NCI-H2196 treated with DMSO at 0.1 percent for 48 hours (cell line): ENCODE data around the gene SEC16B.

Source experiments
- DNase-seq: peaks from one replicate; lab custom pipeline; 2025; ENCODE audit not compliant: unreplicated experiment; lab: John Stamatoyannopoulos, UW

Gene SEC16B

DNA sequence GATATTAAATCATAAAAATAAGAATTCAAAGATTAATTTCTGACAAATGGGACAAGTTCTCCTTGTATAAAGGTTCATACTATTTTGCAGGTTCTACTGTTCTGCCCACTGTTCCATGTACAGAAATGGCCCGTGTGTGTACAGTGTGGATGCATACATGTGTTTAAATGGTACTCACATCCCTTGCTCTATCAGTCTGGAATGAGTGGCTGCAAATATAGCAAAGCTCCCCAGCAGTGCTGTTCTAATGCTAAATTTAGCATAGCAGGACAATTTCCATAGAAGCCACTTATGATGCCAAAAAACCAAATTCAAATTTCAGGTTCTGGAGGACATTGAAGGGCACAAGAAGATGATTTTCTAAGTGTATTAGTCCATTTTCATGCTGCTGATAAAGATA is 9.4 kb upstream of the SEC16B start:
- DNase-seq: no peak

DNA sequence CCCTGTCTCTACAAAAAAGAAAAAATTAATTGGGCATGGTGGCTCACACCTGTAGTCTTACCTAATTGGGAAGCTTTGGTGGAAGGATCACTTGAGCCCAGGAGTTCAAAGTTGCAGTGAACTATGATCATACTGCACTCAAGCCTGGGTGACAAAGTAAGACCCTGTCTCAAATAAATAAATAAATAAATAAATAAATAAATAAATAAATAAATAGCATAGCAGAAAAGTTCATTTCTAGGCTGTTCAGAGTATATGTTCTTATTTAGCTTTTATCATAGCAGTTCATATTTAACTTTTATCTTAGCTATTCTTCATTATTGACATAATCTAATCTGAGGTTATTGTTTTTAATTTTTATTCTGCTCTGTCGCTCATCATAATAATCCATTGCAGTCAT is 8.7 kb upstream of the SEC16B start:
- DNase-seq: no peak

DNA sequence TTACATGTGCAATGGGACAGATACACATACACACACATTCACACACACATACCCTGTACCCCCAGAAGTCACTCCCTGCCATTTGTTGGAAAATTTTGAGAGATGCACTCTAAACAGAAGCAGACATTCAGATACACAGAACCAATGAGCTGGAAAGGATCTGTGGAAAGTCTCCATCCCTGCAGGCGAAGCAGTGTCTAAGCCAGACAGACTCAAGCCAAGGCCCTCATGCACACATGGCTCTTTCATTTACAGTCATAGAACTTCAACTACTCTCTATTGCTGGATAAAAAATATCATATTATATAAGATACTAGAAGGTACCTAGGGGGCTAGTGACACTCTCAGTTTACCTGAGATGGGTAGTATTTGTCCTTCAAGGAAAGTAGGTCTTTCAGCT is 7.3 kb upstream of the SEC16B start:
- DNase-seq: no peak

GRCh38 chr1:177976596-177976995 is 6.7 kb upstream of the SEC16B start:
- no peak for DNase-seq

- DNase-seq: no peak
These were observed 6.0 kb upstream of the SEC16B start for GRCh38 chr1:177975588-177976495.

DNA sequence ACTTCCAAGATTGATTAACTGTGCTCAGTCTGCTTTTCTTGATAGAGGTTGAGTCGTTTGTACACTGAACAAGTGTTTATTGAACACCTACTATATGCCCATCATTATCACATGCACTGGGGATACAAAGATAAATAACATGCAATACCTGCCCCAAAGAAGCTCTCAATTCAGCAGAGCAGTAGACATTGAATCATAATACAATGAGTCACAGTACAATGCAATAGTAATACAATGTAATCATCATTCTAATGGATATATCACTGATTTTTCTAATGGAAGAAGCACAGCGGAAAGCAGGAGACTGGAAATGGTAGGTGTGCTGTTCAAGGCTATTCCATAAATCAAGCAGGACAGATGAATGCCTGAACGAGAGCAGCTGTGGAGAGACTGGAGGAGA is 3.7 kb upstream of the SEC16B start:
- DNase-seq: no peak

DNA sequence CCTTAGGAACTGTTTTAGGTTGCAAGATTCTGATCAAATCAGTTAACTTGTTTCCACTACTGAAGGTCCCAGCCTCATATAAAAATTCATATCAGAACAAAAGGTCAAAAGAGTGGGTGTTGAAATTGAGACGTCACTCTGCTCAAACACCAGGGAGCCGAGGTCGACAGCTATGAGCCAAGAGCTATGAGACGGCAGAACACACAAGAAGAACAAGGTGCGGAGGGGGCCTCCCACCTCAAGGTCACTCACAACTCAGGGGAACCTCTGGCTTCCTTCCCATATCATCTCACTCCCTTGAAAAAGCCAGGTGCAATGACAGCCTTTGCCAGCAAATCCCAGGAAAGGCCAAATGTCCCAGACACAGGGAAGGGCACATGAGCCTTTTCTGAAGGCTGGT is 749 bp downstream of the SEC16B start:
- no peak for DNase-seq

DNA sequence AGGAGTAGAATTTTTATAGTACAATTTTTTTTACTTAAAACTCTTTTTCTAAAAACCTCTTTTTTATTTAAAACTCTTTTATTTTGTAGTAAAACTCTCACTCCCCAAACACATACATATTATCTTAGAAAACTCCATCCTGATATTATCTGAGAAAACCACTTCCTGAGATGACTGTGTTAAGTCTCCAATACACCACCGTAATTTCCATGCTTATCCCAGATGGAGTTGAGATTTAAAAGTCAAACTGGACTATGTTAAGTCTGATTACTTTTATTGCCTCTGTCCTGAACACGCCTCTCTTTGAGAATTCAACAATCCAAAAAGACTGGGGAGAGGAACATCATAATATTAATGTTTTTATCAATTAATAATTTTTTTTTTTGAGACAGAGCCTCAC is 3.7 kb downstream of the SEC16B start:
- DNase-seq: no peak

GRCh38 chr1:177965293-177965692 is 4.6 kb downstream of the SEC16B start:
- DNase-seq: no peak

- DNase-seq: no peak
These were observed 5.5 kb downstream of the SEC16B start for GRCh38 chr1:177964336-177964735.

DNA sequence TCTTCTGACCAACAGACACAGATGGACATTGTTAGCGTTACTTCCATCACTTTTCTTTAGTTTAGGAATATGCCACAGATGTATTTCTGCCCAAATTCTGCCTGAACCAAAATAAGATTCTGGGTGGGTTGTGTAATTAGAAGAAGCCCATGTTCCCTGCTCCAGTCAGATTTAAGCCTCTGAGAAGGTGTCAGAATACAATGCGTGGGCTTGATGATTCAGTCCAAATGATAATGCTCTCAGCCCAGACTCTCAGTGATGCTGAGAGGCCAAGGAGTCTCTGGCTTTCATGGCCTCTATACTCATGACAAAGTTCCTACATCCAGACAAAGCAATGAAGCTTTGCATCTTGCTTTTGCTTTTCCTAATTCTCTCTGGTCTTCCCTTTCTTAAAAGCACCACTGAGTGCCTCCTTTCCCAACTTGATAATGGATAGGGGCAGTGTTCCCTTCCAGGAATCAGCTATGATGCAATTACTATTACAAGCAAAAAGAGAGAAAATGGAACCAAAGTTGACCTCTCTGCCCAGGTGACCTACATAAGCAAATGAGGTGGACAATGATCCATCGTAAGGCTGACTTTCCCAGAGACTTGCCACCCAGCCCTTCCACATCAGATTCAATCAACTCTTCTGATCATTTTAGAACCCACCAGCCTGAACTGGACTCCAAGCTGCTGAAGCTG is 8.8 kb downstream of the SEC16B start:
- DNase-seq: no peak

DNA sequence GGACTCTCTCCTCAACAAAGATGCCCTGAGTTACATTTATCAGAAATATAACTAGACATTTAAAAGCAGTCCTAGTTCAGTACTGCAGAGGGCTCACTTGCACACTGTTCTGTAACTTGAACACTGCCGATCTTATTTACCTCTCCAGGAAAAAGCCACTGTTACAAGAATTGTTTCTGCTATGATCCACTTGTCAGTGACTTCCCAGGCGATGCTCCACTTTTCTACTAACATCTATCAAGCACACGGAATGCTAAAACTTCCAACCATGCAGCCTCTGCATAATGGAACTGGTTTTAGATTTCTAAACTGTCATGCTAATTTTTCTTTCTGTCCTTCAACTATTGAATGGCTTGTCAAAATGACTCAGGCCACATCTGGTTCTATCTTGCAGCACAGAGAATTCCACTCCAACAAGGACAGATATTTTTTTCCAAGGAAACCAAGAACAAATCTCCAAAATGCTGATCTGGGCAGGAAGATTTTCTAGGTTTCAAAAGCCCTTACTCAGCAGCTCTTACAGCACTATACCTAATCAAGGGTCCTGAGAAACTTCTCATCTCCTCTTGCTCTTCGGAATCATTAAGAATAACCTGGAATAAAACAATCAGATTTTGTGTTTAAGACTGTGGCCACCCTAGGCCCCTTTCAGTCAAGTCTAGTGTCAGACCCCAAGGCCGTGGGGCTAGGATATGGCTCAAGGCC is 9.9 kb downstream of the SEC16B start:
- no peak for DNase-seq

DNA sequence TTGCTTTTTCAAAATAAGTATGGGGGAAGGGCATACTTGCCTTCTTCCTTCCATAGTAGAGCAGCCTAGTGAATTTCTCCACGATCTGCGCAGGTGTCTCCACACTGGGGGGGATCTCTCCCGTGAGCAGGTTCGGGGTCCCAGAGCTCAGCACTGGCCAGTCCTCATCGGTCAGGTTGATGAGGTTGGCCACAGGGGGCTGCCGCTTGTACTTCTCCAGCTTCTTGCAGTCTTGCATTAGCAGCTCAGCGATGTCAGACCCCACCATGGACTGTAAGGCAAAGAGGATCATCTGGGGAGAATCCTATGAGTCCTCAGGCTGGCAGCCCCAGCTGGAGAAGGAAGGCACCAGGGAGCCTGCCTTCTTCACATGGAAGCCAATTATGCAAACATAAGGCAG is 11.8 kb downstream of the SEC16B start:
- DNase-seq: no peak

GRCh38 chr1:177954076-177954475 is 15.8 kb downstream of the SEC16B start:
- no peak for DNase-seq

DNA sequence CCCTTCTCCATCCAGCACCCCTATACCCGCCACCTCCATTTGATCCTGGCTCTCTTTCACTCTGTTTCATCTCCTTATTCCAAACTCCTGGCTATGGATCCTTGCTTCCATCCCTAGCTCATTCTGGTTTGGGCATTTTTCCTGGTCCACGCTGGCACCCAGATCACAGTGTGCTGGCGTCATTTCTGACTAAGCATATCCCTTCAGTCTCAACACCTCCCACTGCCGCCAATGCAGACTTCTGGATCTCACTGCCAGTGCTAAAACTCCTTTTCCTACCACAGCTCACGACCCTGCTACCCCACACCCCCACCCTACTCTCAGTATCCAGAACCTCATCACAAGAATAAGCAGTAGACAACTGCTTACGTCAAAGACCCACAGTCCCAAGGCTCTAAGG is 16.3 kb downstream of the SEC16B start:
- no peak for DNase-seq

- no peak for DNase-seq
These were observed 17.2 kb downstream of the SEC16B start for GRCh38 chr1:177952691-177953090.

DNA sequence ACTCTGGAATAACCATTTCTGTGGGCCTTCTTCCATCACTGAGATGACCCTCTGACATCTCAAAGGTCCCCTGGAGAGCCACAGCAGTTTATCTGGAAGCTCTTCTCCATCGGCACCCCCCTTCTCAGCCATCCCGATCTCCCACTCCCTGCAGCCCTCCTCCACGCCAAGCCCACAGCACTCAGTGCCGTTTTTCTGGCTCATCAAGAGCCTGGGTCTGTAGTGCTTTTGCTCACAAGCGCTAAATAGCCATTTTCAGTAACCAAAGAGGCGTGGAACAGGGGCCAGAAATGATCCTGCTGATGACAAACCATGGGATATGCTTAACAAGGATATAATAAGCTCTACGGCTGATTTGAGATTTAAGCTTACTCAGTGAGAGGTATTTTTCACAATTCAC is 17.6 kb downstream of the SEC16B start:
- no peak for DNase-seq

DNA sequence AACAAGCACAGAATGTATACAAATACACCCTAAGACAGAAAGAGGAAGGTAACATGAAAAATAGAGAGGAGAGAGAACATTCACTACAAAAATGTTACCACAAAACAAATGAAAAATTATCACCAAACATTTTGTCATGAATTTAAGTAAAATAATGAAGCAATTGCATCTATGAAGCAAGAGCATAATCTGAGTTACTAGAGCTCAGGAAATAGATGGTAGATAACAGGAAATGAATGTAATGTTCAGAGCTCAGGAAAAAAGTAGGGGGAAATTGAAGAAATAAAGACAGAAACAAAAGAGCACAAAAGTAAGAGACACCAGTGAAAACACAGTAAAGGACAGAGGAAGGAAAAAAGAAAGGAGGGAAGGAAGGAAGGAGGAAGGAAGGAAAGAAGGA is 19.4 kb downstream of the SEC16B start:
- no peak for DNase-seq

- DNase-seq: peak; percentile 3
These were observed 21.4 kb downstream of the SEC16B start for GRCh38 chr1:177948336-177948972.

GRCh38 chr1:177947623-177948022 is 22.2 kb downstream of the SEC16B start:
- no peak for DNase-seq

- peak; percentile 22 for DNase-seq
These were observed 23.8 kb downstream of the SEC16B start for GRCh38 chr1:177945943-177946650.
